GM12878 (cell line): ENCODE measurements around the gene CCN2. TPM values are rescaled to one million over a fixed set of nuclear protein-coding genes. Genes with fewer than 3 reads are reported as not detected.

Experiments used
- ATAC-seq: fragments of 200-7000 bp; cut with Tn5 transposase; 3 replicates; pipeline ENCODE4 v1.9.1; 2020; ENCODE audit warnings: mild to moderate bottlenecking, moderate library complexity
- BruUV-seq: library from RNA; stranded (reverse); fragments of 400-500 nt; replicated peaks from 2 replicates; lab custom pipeline; 2021; lab: Mats Ljungman, UMichigan
- CTCF ChIA-PET: fragments of 300-600 bp; sonication (Branson Sonifier 250); formaldehyde crosslinking; extraction: SDS; loops from one replicate; lab custom pipeline; 2021; ENCODE audit warnings: inconsistent platforms; lab: Yijun Ruan, JAX
- POLR2A ChIA-PET: fragments of 350-600 bp; formaldehyde crosslinking; extraction: SDS; loops from one replicate; lab custom pipeline; 2021; ENCODE audit warnings: inconsistent platforms; lab: Charles Lee
- RAD21 ChIA-PET: fragments of 300-600 bp; sonication (Branson Sonifier 250); formaldehyde crosslinking; loops from one replicate; lab custom pipeline; 2023; ENCODE audit warnings: antibody characterized with exemption; ENCODE audit not compliant: unreplicated experiment; lab: Charles Lee
- SMC1A ChIA-PET: fragments of 300-600 bp; sonication (Branson Sonifier 250); formaldehyde crosslinking; loops from one replicate; lab custom pipeline; 2023; ENCODE audit not compliant: unreplicated experiment, uncharacterized antibody; lab: Charles Lee
- DNase-seq: peaks from one replicate; pipeline ENCODE4 v3.0.0-alpha.2; 2011; ENCODE audit warnings: low read depth, low spot score
- FAIRE-seq: peaks from 3 replicates; lab custom pipeline; 2011; peaks lifted over from hg19 to GRCh38; lab: Jason Lieb, UNC
- H2AFZ ChIP-seq: 2 replicates; pipeline ENCODE4 v1.6.0; 2011; ENCODE audit warnings: low read depth, low read length, control low read depth; ENCODE audit not compliant: control insufficient read depth
- H3K27ac ChIP-seq: 2 replicates; pipeline ENCODE4 v1.5.1; 2011; ENCODE audit warnings: control low read depth; ENCODE audit not compliant: control insufficient read depth, insufficient read depth
- H3K27me3 ChIP-seq, 2 experiments: replicated peaks in 1 of 2; 2 replicates each; pipeline versions ENCODE4 v1.6.0 to v1.6.1; 2011; ENCODE audit warnings: low read length in 1 of 2; ENCODE audit not compliant: control insufficient read depth in 2 of 2, insufficient read depth in 2 of 2
- H3K36me3 ChIP-seq, 2 experiments: 2 replicates each; pipeline ENCODE4 v1.5.1; 2011; ENCODE audit warnings: low read length in 1 of 2; ENCODE audit not compliant: control insufficient read depth in 2 of 2, insufficient read depth in 2 of 2
- H3K4me1 ChIP-seq: 2 replicates; pipeline ENCODE4 v1.6.1; 2011; ENCODE audit warnings: mild to moderate bottlenecking, low read length, moderate library complexity, mixed read lengths; ENCODE audit not compliant: control insufficient read depth, insufficient read depth
- H3K4me2 ChIP-seq: 2 replicates; pipeline ENCODE4 v1.6.0; 2011; ENCODE audit warnings: control low read depth; ENCODE audit not compliant: control insufficient read depth, insufficient read depth
- H3K4me3 ChIP-seq: fragments of 200-600 bp; sonication (generic); 2 replicates; pipeline ENCODE4 v1.5.1; 2016
- H3K79me2 ChIP-seq: 2 replicates; pipeline ENCODE4 v1.6.0; 2011; ENCODE audit warnings: low read length; ENCODE audit not compliant: control insufficient read depth, insufficient read depth
- H3K9ac ChIP-seq: 2 replicates; pipeline ENCODE4 v1.8.0; 2011; ENCODE audit warnings: low read length, control low read depth, mixed read lengths; ENCODE audit not compliant: control insufficient read depth, insufficient read depth
- H3K9me3 ChIP-seq: replicated peaks from 3 replicates; pipeline ENCODE4 v1.5.1; 2011; ENCODE audit warnings: mild to moderate bottlenecking, low read length; ENCODE audit not compliant: control insufficient read depth, insufficient read depth
- H4K20me1 ChIP-seq: 2 replicates; pipeline ENCODE4 v1.6.0; 2011; ENCODE audit not compliant: control insufficient read depth, insufficient read depth
- HDAC2 ChIP-seq: fragments of 200-600 bp; sonication (generic); IDR thresholded peaks from 2 replicates; pipeline ENCODE4 v1.6.1; 2017
- WGBS: methylation state at CpG from one replicate; pipeline ENCODE4 v1.1.6; 2016; ENCODE audit warnings: low lambda C conversion rate; ENCODE audit not compliant: insufficient replicate concordance, insufficient coverage; ENCODE audit errors: missing lambda C conversion rate; 5-methylcytosine and 5-hydroxymethylcytosine counted together
- in situ Hi-C: fragments of 300-500 bp; cut with MboI; formaldehyde crosslinking; loops from 9 replicates; pipeline ENCODE4 v1.14.3; 2018; ENCODE audit warnings: mixed read lengths
- intact Hi-C: fragments of 100-400 bp; cut with micrococcal nuclease; formaldehyde crosslinking; loops from one replicate; pipeline ENCODE4 v1.14.2; 2022; ENCODE audit not compliant: unreplicated experiment
- polyA plus RNA-seq, 11 experiments: library from polyadenylated mRNA; depleted of rRNA in 4 of 11; unstranded in 6 of 11; stranded (reverse) in 5 of 11; fragments of >200 nt; fragmentation: Nextera tagmentation in 4 of 11; fragmentation: Illumina TruSeq in 1 of 11; extraction: Ambion mirVana in 4 of 11; extraction: Trizol in 1 of 11; gene quantifications; 1 replicate in 1 of 11; 2 replicates in 10 of 11; pipeline versions ENCODE4 v1.2.1 to v1.2.3, GENCODE V29; 2011 to 2016; ENCODE audit warnings: inconsistent platforms in 2 of 11, missing spikeins in 2 of 11, low read depth in 1 of 11
- total RNA-seq, 4 experiments: library from RNA; depleted of rRNA in 3 of 4; stranded (reverse); fragments of >200 nt in 3 of 4; fragmentation: Illumina TruSeq in 1 of 4; extraction: Trizol in 1 of 4; gene quantifications; 2 replicates each; pipeline versions ENCODE4 v1.2.1 to v1.2.3, GENCODE V29; 2013 to 2021
- TF ChIP-seq, protein P1 (sequence below), 3 experiments: IDR thresholded peaks in 2 of 3; conservative IDR thresholded peaks in 1 of 3; 2 replicates each; pipeline ENCODE4 v1.5.1; 2011; ENCODE audit warnings: low read depth in 3 of 3, low read length in 3 of 3, mild to moderate bottlenecking in 3 of 3, control low read depth in 2 of 3, moderate library complexity in 2 of 3, inconsistent platforms in 1 of 3, mixed read lengths in 1 of 3; ENCODE audit not compliant: control insufficient read depth in 2 of 3, insufficient read depth in 1 of 3; ENCODE audit errors: extremely low read depth in 1 of 3

Gene CCN2
- total and polyA plus RNA-seq, 10 of the 15 experiments (the other 5 are each of a cell fraction or from before 2014, with no cell fraction given) = 0.26 to 0.62 (median 0.44) TPM; not detected in 7

GRCh38 chr6:131929264-131929663 is 21.9 kb downstream of the CCN2 start:
- no TSS peak for BruUV-seq
- in situ Hi-C loops = no loop called here

More at GRCh38 chr6:131929264-131929663, 21.9 kb downstream of the CCN2 start:
- Histone ChIP-seq H3K4me2 (no peak overlapping the region), H3K27ac (no peak overlapping the region), H3K36me3 (no peaks in the 10 kb centered on the region), H3K4me1 (no peaks in the 10 kb centered on the region), H3K4me3 (no peak overlapping the region), H3K9me3 (no peaks in the 10 kb centered on the region), H3K79me2 (no peaks in the 10 kb centered on the region), H2AFZ (no peak overlapping the region), H3K9ac (no peak overlapping the region), H4K20me1 (no peaks in the 10 kb centered on the region), H3K27me3 (no peaks in the 10 kb centered on the region; a peak in 1 of 4 replicates)
- ATAC-seq (no peak), FAIRE-seq (no peak), DNase-seq (no peak)
- POLR2A ChIA-PET = no interaction called here
- CTCF ChIA-PET = interaction anchor here (1.1 kb wide), 1 partner anchor 14 kb away, joined by 3 read pairs; no protein-coding TSS in a partner anchor
- SMC1A ChIA-PET = no interaction called here
- WGBS = 4% methylated on average over 2 of the region's 2 CpGs
- RAD21 ChIA-PET = no interaction called here
- intact Hi-C loops = loop anchor here (10.0 kb wide), 1 partner anchor 366 kb away; no protein-coding TSS in a partner anchor
- TF ChIP-seq, protein P1, sequence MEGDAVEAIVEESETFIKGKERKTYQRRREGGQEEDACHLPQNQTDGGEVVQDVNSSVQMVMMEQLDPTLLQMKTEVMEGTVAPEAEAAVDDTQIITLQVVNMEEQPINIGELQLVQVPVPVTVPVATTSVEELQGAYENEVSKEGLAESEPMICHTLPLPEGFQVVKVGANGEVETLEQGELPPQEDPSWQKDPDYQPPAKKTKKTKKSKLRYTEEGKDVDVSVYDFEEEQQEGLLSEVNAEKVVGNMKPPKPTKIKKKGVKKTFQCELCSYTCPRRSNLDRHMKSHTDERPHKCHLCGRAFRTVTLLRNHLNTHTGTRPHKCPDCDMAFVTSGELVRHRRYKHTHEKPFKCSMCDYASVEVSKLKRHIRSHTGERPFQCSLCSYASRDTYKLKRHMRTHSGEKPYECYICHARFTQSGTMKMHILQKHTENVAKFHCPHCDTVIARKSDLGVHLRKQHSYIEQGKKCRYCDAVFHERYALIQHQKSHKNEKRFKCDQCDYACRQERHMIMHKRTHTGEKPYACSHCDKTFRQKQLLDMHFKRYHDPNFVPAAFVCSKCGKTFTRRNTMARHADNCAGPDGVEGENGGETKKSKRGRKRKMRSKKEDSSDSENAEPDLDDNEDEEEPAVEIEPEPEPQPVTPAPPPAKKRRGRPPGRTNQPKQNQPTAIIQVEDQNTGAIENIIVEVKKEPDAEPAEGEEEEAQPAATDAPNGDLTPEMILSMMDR (IDR thresholded peaks at IDR 0.05 in 2 of 3, conservative IDR thresholded peaks at IDR 0.05 in 1 of 3; ENCODE audit: control insufficient read depth in 2 of 3, extremely low read depth in 1 of 3, insufficient read depth in 1 of 3, low read depth in 3 of 3, low read length in 3 of 3) = peak in 1 of 3 experiments; percentile 6; a peak in 1 of 6 replicates
- TF ChIP-seq HDAC2 = no peak
